GM19455 (cell line): ENCODE results near the gene RASA2.

Experiments used
- ATAC-seq: cut with Tn5 transposase; IDR thresholded peaks from one replicate; pipeline ENCODE4 v1.9.1; 2021; ENCODE audit not compliant: unreplicated experiment

The RASA2 gene

GRCh38 chr3:141486746-141487520, at the start of gene RASA2:
Gene RASA2 (plus strand): TSS chr3:141487027. CDS start chr3:141487084, 57 bp downstream.
- peak; percentile 66 for ATAC-seq

GRCh38 chr3:141439589-141439988, 47.2 kb upstream of the RASA2 start:
- no peak for ATAC-seq

GRCh38 chr3:141440942-141441341, 45.9 kb upstream of the RASA2 start:
- ATAC-seq: peak; percentile 20

GRCh38 chr3:141441381-141442364, 45.2 kb upstream of the RASA2 start:
- ATAC-seq: peak; percentile 95

- ATAC-seq: no peak
Measured at GRCh38 chr3:141442446-141442845, 44.4 kb upstream of the RASA2 start.

- ATAC-seq: no peak
Measured at GRCh38 chr3:141442914-141443313, 43.9 kb upstream of the RASA2 start.

GRCh38 chr3:141444586-141445285, 42.1 kb upstream of the RASA2 start:
- ATAC-seq: no peak

GRCh38 chr3:141445990-141446389, 40.8 kb upstream of the RASA2 start:
- ATAC-seq: no peak

- ATAC-seq: no peak
Measured at GRCh38 chr3:141446737-141447136, 40.1 kb upstream of the RASA2 start.

- ATAC-seq: no peak
Measured at GRCh38 chr3:141447383-141447782, 39.4 kb upstream of the RASA2 start.

- ATAC-seq: no peak
Measured at GRCh38 chr3:141448606-141449220, 38.1 kb upstream of the RASA2 start.

GRCh38 chr3:141449424-141449823, 37.4 kb upstream of the RASA2 start:
- no peak for ATAC-seq

- no peak for ATAC-seq
Measured at GRCh38 chr3:141450727-141451375, 36.0 kb upstream of the RASA2 start.

- peak; percentile 56 for ATAC-seq
Measured at GRCh38 chr3:141452045-141452444, 34.8 kb upstream of the RASA2 start.

- ATAC-seq: no peak
Measured at GRCh38 chr3:141452773-141453172, 34.1 kb upstream of the RASA2 start.

- no peak for ATAC-seq
Measured at GRCh38 chr3:141454054-141454453, 32.8 kb upstream of the RASA2 start.

GRCh38 chr3:141454906-141455602, 31.8 kb upstream of the RASA2 start:
- peak; percentile 56 for ATAC-seq

- no peak for ATAC-seq
Measured at GRCh38 chr3:141455603-141456300, 31.1 kb upstream of the RASA2 start.

GRCh38 chr3:141456301-141456625, 30.6 kb upstream of the RASA2 start:
- ATAC-seq: no peak
